Endodermal cell (in vitro differentiated cells): ENCODE results near the gene OR1M1. TPM values are rescaled to one million over a fixed set of nuclear protein-coding genes. Genes with fewer than 3 reads are reported as not detected.

Experiments used
- DNase-seq: peaks from one replicate; pipeline ENCODE4 v3.0.0-alpha.2; 2017
- H3K27ac ChIP-seq: 2 replicates; pipeline ENCODE4 v1.5.1; 2013; ENCODE audit warnings: mild to moderate bottlenecking, low read depth, low read length, moderate library complexity
- H3K27me3 ChIP-seq: 2 replicates; pipeline ENCODE4 v1.6.1; 2013; ENCODE audit warnings: mild to moderate bottlenecking, low read length, moderate library complexity; ENCODE audit not compliant: insufficient read depth, control insufficient read depth, poor library complexity, severe bottlenecking
- H3K36me3 ChIP-seq: 2 replicates; pipeline ENCODE4 v1.7.0; 2013; ENCODE audit warnings: mild to moderate bottlenecking, low read length, moderate library complexity; ENCODE audit not compliant: control insufficient read depth, insufficient read depth
- H3K4me1 ChIP-seq: one replicate; pipeline ENCODE4 v1.7.0; 2013; ENCODE audit warnings: low read length; ENCODE audit not compliant: control insufficient read depth, insufficient read depth
- H3K4me3 ChIP-seq: 2 replicates; pipeline ENCODE4 v1.5.1; 2013; ENCODE audit warnings: mild to moderate bottlenecking, low read length, moderate library complexity
- H3K9ac ChIP-seq: 2 replicates; pipeline ENCODE4 v1.6.1; 2013; ENCODE audit warnings: mild to moderate bottlenecking, low read length, moderate library complexity; ENCODE audit not compliant: poor library complexity, severe bottlenecking; ENCODE audit errors: extremely low read depth
- H3K9me3 ChIP-seq: 2 replicates; pipeline ENCODE4 v1.6.1; 2013; ENCODE audit warnings: mild to moderate bottlenecking, low read length, moderate library complexity; ENCODE audit not compliant: control insufficient read depth
- H3K27ac Mint-ChIP-seq: 2 replicates; pipeline ENCODE4 v1.8.0; 2020; ENCODE audit warnings: mixed read lengths
- H3K27me3 Mint-ChIP-seq: 2 replicates; pipeline ENCODE4 v1.8.0; 2021; ENCODE audit warnings: mild to moderate bottlenecking, mixed read lengths; ENCODE audit not compliant: insufficient read depth
- H3K36me3 Mint-ChIP-seq: 2 replicates; pipeline ENCODE4 v1.8.0; 2020; ENCODE audit warnings: low read depth, mixed read lengths
- H3K4me1 Mint-ChIP-seq: 2 replicates; pipeline ENCODE4 v1.8.0; 2020; ENCODE audit warnings: mixed read lengths
- H3K4me3 Mint-ChIP-seq: 2 replicates; pipeline ENCODE4 v1.8.0; 2020; ENCODE audit warnings: mild to moderate bottlenecking, moderate library complexity, mixed read lengths
- H3K9me3 Mint-ChIP-seq: 2 replicates; pipeline ENCODE4 v1.8.0; 2020; ENCODE audit warnings: mild to moderate bottlenecking, mixed read lengths
- CTCF ChIP-seq: fragments of 200-600 bp; sonication (generic); conservative IDR thresholded peaks from 2 replicates; pipeline ENCODE4 v1.5.0; 2021; ENCODE audit warnings: antibody characterized with exemption, mild to moderate bottlenecking
- WGBS, 2 experiments: methylation state at CpG; one replicate each; pipeline versions ENCODE4 v1.1.5 to v1.1.7; 2013; ENCODE audit warnings: missing lambda C conversion rate in 2 of 2, mixed read lengths in 1 of 2; ENCODE audit not compliant: insufficient coverage in 1 of 2, insufficient read length in 1 of 2; 5-methylcytosine and 5-hydroxymethylcytosine counted together
- total RNA-seq, 2 donors: library from RNA; stranded (reverse); fragmentation: NEBNext Ultra II Directional in 1 of 2; extraction: Animal tissue kit (Norgen Biotek cat#: 25700) in 1 of 2; gene quantifications; 2 replicates in 1 of 2; 3 replicates in 1 of 2; pipeline ENCODE4 v1.2.1, GENCODE V29; 2021

The OR1M1 gene
- total RNA-seq, 2 donors from 2014 or later = not detected

DNA sequence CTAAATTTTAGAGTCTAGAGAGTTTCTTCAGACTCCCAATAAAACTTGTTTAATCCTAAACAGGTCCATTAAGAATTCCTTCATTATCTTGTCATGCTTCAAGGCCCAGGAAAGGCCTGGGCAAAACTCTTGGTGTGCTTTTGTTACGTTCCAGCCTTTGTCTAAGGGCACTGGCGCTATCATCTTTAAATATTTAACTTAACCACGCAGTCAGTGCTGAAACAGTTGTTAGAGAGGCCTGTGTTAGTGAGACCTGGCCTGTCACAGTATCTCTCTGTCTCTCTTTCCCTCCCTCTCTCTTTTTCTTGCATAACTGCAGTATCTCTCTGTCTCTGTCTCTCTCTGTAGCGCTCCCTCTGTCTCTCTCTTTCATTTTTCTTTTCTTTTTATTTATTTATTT, 8.2 kb upstream of the OR1M1 start:
- Histone ChIP-seq H3K9ac (no peak overlapping the region), H3K27me3 (no peaks in the 10 kb centered on the region), H3K4me1 (no peaks in the 10 kb centered on the region), H3K27ac (no peak overlapping the region), H3K4me3 (no peak overlapping the region), H3K36me3 (no peaks in the 10 kb centered on the region), H3K9me3 (no peaks in the 10 kb centered on the region)
- Mint-ChIP-seq H3K36me3 (no peaks in the 10 kb centered on the region), H3K4me3 (no peak overlapping the region), H3K27me3 (no peaks in the 10 kb centered on the region), H3K9me3 (peaks cover 1% of the 10 kb centered on the region), H3K4me1 (peaks cover 25% of the 10 kb centered on the region), H3K27ac (no peak overlapping the region)
- 79 to 90% methylated on average over 3 to 4 of the region's 4 CpGs for WGBS, 2 experiments
- TF ChIP-seq CTCF = no peak
- no peak for DNase-seq

DNA sequence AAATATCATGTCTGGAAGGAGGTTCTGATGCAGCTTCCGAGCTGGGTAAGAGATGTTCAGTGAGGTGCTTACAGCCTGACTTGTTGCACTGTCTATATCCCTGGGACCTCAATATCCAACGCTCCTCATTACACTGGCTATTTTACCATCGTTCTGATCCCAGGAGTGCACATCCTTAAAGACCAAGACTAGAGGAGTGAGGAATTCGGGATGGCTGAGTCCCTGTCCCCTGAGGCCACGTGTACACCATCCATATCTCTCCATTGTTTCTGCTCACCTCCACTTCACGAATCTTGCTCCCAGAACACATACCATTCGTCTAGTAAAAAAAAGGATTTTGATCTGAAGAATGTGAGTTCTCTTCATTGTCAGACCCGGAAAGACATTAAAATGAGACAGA, 20.5 kb downstream of the OR1M1 start, which contains the start of gene OR7G2:
TSS of gene OR7G2 (minus strand) at position 101 of the 400 bp plus-strand sequence. CDS start 4,232 bp downstream, outside the sequence.
- peaks cover 44% of the 10 kb centered on the region for H3K9me3 ChIP-seq
- Mint-ChIP-seq H3K36me3 (peaks cover 2% of the 10 kb centered on the region), H3K9me3 (peaks cover 81% of the 10 kb centered on the region), H3K27me3 (peaks cover under 1% of the 10 kb centered on the region), H3K27ac (no peak within 1 kb of the TSS), H3K4me1 (no peaks in the 10 kb centered on the region), H3K4me3 (no peak within 1 kb of the TSS)
- no peak for TF ChIP-seq CTCF
- no peaks in the 10 kb centered on the region for H3K4me1 ChIP-seq
- no peak for DNase-seq
- no peaks in the 10 kb centered on the region for H3K36me3 ChIP-seq
- no peak within 1 kb of the TSS for H3K27ac ChIP-seq
- no peak within 1 kb of the TSS for H3K4me3 ChIP-seq
- H3K27me3 ChIP-seq = no peaks in the 10 kb centered on the region
- 60 to 64% methylated on average over 4 to 8 of the region's 8 CpGs for WGBS, 2 experiments
- H3K9ac ChIP-seq = no peak within 1 kb of the TSS

- no peak overlapping the region for H3K4me3 ChIP-seq
- Mint-ChIP-seq H3K36me3 (peaks cover 2% of the 10 kb centered on the region), H3K4me1 (no peaks in the 10 kb centered on the region), H3K4me3 (no peak overlapping the region), H3K27ac (no peak overlapping the region), H3K9me3 (peaks cover 84% of the 10 kb centered on the region), H3K27me3 (no peaks in the 10 kb centered on the region)
- no peak for DNase-seq
- no peaks in the 10 kb centered on the region for H3K36me3 ChIP-seq
- peaks cover 49% of the 10 kb centered on the region for H3K9me3 ChIP-seq
- no peak overlapping the region for H3K27ac ChIP-seq
- no peaks in the 10 kb centered on the region for H3K27me3 ChIP-seq
- 41 to 62% methylated on average over 2 of the region's 2 CpGs for WGBS, 2 experiments
- H3K9ac ChIP-seq = no peak overlapping the region
- no peaks in the 10 kb centered on the region for H3K4me1 ChIP-seq
- TF ChIP-seq CTCF = no peak
These were observed 23.1 kb downstream of the OR1M1 start for GRCh38 chr19:9109959-9110358.
